H1 (cell line): Measurements from ENCODE around the gene CAST. TPM values are rescaled to one million over a fixed set of nuclear protein-coding genes. Genes with fewer than 3 reads are reported as not detected.

ENCODE experiments used
- CTCF ChIA-PET: fragments of 300-600 bp; sonication (Branson Sonifier 250); formaldehyde crosslinking; loops from one replicate; lab custom pipeline; 2021; ENCODE audit not compliant: partially characterized antibody; lab: Charles Lee
- POLR2A ChIA-PET: fragments of 300-600 bp; sonication (Branson Sonifier 250); formaldehyde crosslinking; loops from one replicate; lab custom pipeline; 2021; ENCODE audit warnings: inconsistent platforms; ENCODE audit not compliant: partially characterized antibody; lab: Charles Lee
- DNase-seq, 2 experiments: peaks; one replicate each; pipeline versions ENCODE4 v3.0.0 to v3.0.0-alpha.2; 2010 to 2022; ENCODE audit warnings: low spot score in 2 of 2, low read depth in 1 of 2, mixed read lengths in 1 of 2
- FAIRE-seq: peaks from 2 replicates; lab custom pipeline; 2011; peaks lifted over from hg19 to GRCh38; lab: Jason Lieb, UNC
- H2AFZ ChIP-seq: 2 replicates; pipeline ENCODE4 v1.8.1; 2012; ENCODE audit warnings: low read length, inconsistent platforms
- H2AK5ac ChIP-seq: 2 replicates; pipeline ENCODE4 v1.6.1; 2013; ENCODE audit warnings: low read depth, low read length
- H2BK120ac ChIP-seq: replicated peaks from 2 replicates; pipeline ENCODE3; 2013; ENCODE audit warnings: low read depth, low read length, inconsistent platforms
- H2BK12ac ChIP-seq: 2 replicates; pipeline ENCODE4 v1.6.1; 2013; ENCODE audit warnings: low read depth, low read length
- H2BK15ac ChIP-seq: 2 replicates; pipeline ENCODE4 v1.6.1; 2013; ENCODE audit warnings: low read length
- H2BK20ac ChIP-seq: 2 replicates; pipeline ENCODE4 v1.6.1; 2013; ENCODE audit warnings: low read length
- H2BK5ac ChIP-seq: 2 replicates; pipeline ENCODE4 v1.6.1; 2013; ENCODE audit warnings: low read depth, low read length
- H3K14ac ChIP-seq: 2 replicates; pipeline ENCODE4 v1.6.1; 2013; ENCODE audit warnings: inconsistent platforms; ENCODE audit not compliant: insufficient read length
- H3K18ac ChIP-seq: 2 replicates; pipeline ENCODE4 v1.6.1; 2013; ENCODE audit warnings: low read length; ENCODE audit errors: extremely low read depth
- H3K23ac ChIP-seq: 2 replicates; pipeline ENCODE4 v1.6.1; 2013; ENCODE audit warnings: inconsistent platforms; ENCODE audit not compliant: insufficient read length
- H3K23me2 ChIP-seq: 2 replicates; pipeline ENCODE4 v1.6.1; 2013; ENCODE audit warnings: low read depth, low read length
- H3K27ac ChIP-seq: 2 replicates; pipeline ENCODE4 v1.6.1; 2011; ENCODE audit warnings: low read depth, low read length, inconsistent platforms
- H3K27me3 ChIP-seq, 4 experiments: replicated peaks in 1 of 4; 1 replicate in 1 of 4; 2 replicates in 3 of 4; pipeline versions ENCODE4 v1.6.1 to v1.8.1; 2011 to 2013; ENCODE audit warnings: low read length in 3 of 4, mild to moderate bottlenecking in 3 of 4, inconsistent platforms in 2 of 4, mixed read lengths in 2 of 4, moderate library complexity in 1 of 4; ENCODE audit not compliant: control insufficient read depth in 3 of 4, insufficient read depth in 3 of 4; ENCODE audit errors: extremely low read depth in 1 of 4
- H3K36me3 ChIP-seq, 4 experiments: 2 replicates each; pipeline versions ENCODE4 v1.6.1 to v1.8.1; 2011 to 2013; ENCODE audit warnings: mild to moderate bottlenecking in 4 of 4, low read length in 3 of 4, moderate library complexity in 2 of 4, control low read depth in 1 of 4, inconsistent platforms in 1 of 4; ENCODE audit not compliant: insufficient read depth in 4 of 4, control insufficient read depth in 2 of 4
- H3K4ac ChIP-seq: replicated peaks from 2 replicates; pipeline ENCODE3; 2013; ENCODE audit warnings: low read length, low read depth, mixed read lengths, inconsistent platforms; ENCODE audit not compliant: insufficient read length
- H3K4me1 ChIP-seq, 4 experiments: replicated peaks in 1 of 4; 1 replicate in 1 of 4; 2 replicates in 3 of 4; pipeline versions ENCODE4 v1.6.1 to v1.8.1; 2011 to 2013; ENCODE audit warnings: low read length in 3 of 4, inconsistent platforms in 2 of 4, mixed read lengths in 1 of 4; ENCODE audit not compliant: insufficient read depth in 4 of 4, control insufficient read depth in 3 of 4
- H3K4me2 ChIP-seq, 2 experiments: 2 replicates each; pipeline versions ENCODE4 v1.6.1 to v1.8.1; 2011 to 2013; ENCODE audit warnings: low read depth in 2 of 2, low read length in 2 of 2, control low read depth in 1 of 2, inconsistent platforms in 1 of 2, mild to moderate bottlenecking in 1 of 2; ENCODE audit not compliant: insufficient read depth in 1 of 2
- H3K4me3 ChIP-seq, 4 experiments: fragments of 200-600, 300-600 bp in 1 of 4; sonication (generic), shearing (Covaris generic), sonication (Bioruptor Twin) in 1 of 4; 2 replicates each; pipeline versions ENCODE4 v1.5.1 to v1.8.1; 2011 to 2016; ENCODE audit warnings: low read length in 4 of 4, low read depth in 3 of 4, control low read depth in 2 of 4, inconsistent platforms in 2 of 4, mild to moderate bottlenecking in 2 of 4, mixed read lengths in 1 of 4, moderate library complexity in 1 of 4; ENCODE audit not compliant: insufficient read depth in 2 of 4; ENCODE audit errors: extremely low read depth in 1 of 4
- H3K56ac ChIP-seq: replicated peaks from 2 replicates; pipeline ENCODE3; 2013; ENCODE audit warnings: low read depth, mild to moderate bottlenecking, mixed read lengths, low read length, inconsistent platforms; ENCODE audit not compliant: insufficient read length
- H3K79me1 ChIP-seq: 2 replicates; pipeline ENCODE4 v1.6.1; 2013; ENCODE audit warnings: low read depth, low read length, control low read depth
- H3K79me2 ChIP-seq, 2 experiments: 2 replicates each; pipeline versions ENCODE4 v1.6.1 to v1.8.1; 2012 to 2013; ENCODE audit warnings: low read length in 2 of 2, mild to moderate bottlenecking in 2 of 2, inconsistent platforms in 1 of 2; ENCODE audit not compliant: insufficient read depth in 2 of 2, control insufficient read depth in 1 of 2
- H3K9ac ChIP-seq, 4 experiments: replicated peaks in 1 of 4; 1 replicate in 1 of 4; 2 replicates in 3 of 4; pipeline versions ENCODE4 v1.6.1 to v1.8.1; 2011 to 2013; ENCODE audit warnings: low read depth in 3 of 4, low read length in 3 of 4, control low read depth in 2 of 4, mild to moderate bottlenecking in 2 of 4, moderate library complexity in 2 of 4, inconsistent platforms in 1 of 4; ENCODE audit errors: extremely low read depth in 1 of 4
- H3K9me3 ChIP-seq, 2 experiments: 2 replicates each; pipeline versions ENCODE4 v1.6.1 to v1.8.1; 2012 to 2013; ENCODE audit warnings: mild to moderate bottlenecking in 2 of 2, moderate library complexity in 2 of 2, control low read depth in 1 of 2, inconsistent platforms in 1 of 2, low read depth in 1 of 2, low read length in 1 of 2, mixed read lengths in 1 of 2; ENCODE audit not compliant: insufficient read depth in 2 of 2
- H4K20me1 ChIP-seq, 2 experiments: replicated peaks in 1 of 2; 2 replicates each; pipeline versions ENCODE3 to v1.8.1; 2011 to 2013; ENCODE audit warnings: inconsistent platforms in 2 of 2, low read length in 2 of 2, mild to moderate bottlenecking in 1 of 2; ENCODE audit not compliant: insufficient read depth in 2 of 2, control insufficient read depth in 1 of 2
- H4K5ac ChIP-seq: 2 replicates; pipeline ENCODE4 v1.6.1; 2013; ENCODE audit warnings: low read length, low read depth, mixed read lengths, inconsistent platforms; ENCODE audit not compliant: insufficient read length
- H4K8ac ChIP-seq: 2 replicates; pipeline ENCODE4 v1.8.0; 2013; ENCODE audit warnings: mild to moderate bottlenecking, moderate library complexity, low read length, inconsistent platforms; ENCODE audit not compliant: insufficient read depth; ENCODE audit errors: extremely low read depth
- H4K91ac ChIP-seq: replicated peaks from 2 replicates; pipeline ENCODE3; 2013; ENCODE audit warnings: low read length, mixed read lengths, inconsistent platforms; ENCODE audit not compliant: insufficient read length
- JUND ChIP-seq: IDR thresholded peaks from 2 replicates; pipeline ENCODE4 v1.6.1; 2011; ENCODE audit warnings: mild to moderate bottlenecking, improper control_type of control experiment, low read length
- RFX5 ChIP-seq: IDR thresholded peaks from 2 replicates; pipeline ENCODE4 v1.6.1; 2011; ENCODE audit warnings: low read depth, low read length, improper control_type of control experiment, borderline replicate concordance
- SP1 ChIP-seq: IDR thresholded peaks from 2 replicates; pipeline ENCODE4 v1.6.1; 2011; ENCODE audit warnings: low read depth, low read length
- WGBS, 2 experiments: shearing (Covaris generic) in 1 of 2; methylation state at CpG; one replicate each; pipeline versions ENCODE4 v1.1.6 to v1.1.7; 2013 to 2015; ENCODE audit warnings: low lambda C conversion rate in 2 of 2, mixed read lengths in 2 of 2, inconsistent platforms in 1 of 2, low coverage in 1 of 2, missing lambda C conversion rate in 1 of 2; ENCODE audit not compliant: insufficient replicate concordance in 2 of 2, insufficient coverage in 1 of 2, insufficient read length in 1 of 2; ENCODE audit errors: extremely low coverage in 1 of 2, missing lambda C conversion rate in 1 of 2; 5-methylcytosine and 5-hydroxymethylcytosine counted together
- polyA plus RNA-seq, 7 experiments: library from polyadenylated mRNA; depleted of rRNA in 3 of 7; stranded (reverse) in 5 of 7; unstranded in 2 of 7; fragments of >200 nt in 5 of 7; fragments of 200-250 nt in 2 of 7; gene quantifications; 1 replicate in 5 of 7; 2 replicates in 1 of 7; 4 replicates in 1 of 7; pipeline versions ENCODE4 v1.2.1 to v1.2.3, GENCODE V29; 2011 to 2013; ENCODE audit warnings: missing spikeins in 2 of 7, mixed read lengths in 2 of 7
- total RNA-seq: library from RNA; stranded (reverse); fragmentation: NEBNext Ultra II Directional; extraction: Animal tissue kit (Norgen Biotek cat#: 25700); gene quantifications from 2 replicates; pipeline ENCODE4 v1.2.1, GENCODE V29; 2021
- TF ChIP-seq, protein P1 (sequence below): IDR thresholded peaks from 2 replicates; pipeline ENCODE4 v1.6.1; 2012; ENCODE audit warnings: inconsistent platforms

The CAST gene
- total and polyA plus RNA-seq, 2 of the 8 experiments (the other 6 are each of a cell fraction or from before 2014, with no cell fraction given): 9.0 to 48.2 TPM

DNA sequence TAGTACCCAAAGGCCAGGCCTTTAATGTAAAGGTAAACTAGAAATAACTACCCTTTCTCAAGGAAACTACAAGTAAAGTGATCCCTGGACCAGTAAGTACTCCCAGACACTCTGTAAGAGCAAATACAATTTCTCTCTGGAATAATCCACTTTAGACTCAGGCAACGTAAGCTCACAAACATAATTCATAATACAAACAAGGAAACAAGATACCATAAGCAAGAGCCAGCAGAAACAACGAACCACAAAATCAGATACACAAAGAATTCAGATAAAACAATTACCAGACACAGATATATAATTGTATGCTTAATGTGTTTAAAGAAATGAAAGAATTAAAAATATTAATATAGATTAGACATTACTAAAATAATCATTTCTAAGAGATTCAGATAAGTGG is 133.4 kb downstream of the CAST start:
- Histone ChIP-seq H3K23me2 (no peaks in the 10 kb centered on the region), H4K20me1 (no peaks in the 10 kb centered on the region), H3K23ac (no peak overlapping the region), H3K4me2 (no peak overlapping the region), H2BK120ac (no peak overlapping the region), H3K4ac (no peak overlapping the region), H3K27ac (no peak overlapping the region), H3K79me1 (no peaks in the 10 kb centered on the region), H4K5ac (no peak overlapping the region), H3K9me3 (no peaks in the 10 kb centered on the region), H2BK12ac (no peak overlapping the region), H3K4me3 (no peak overlapping the region), H3K14ac (no peak overlapping the region), H3K27me3 (no peaks in the 10 kb centered on the region), H3K36me3 (peaks cover 0 to 9% (median 0%) of the 10 kb centered on the region in 4 experiments; a peak in 3 of 8 replicates), H2AK5ac (no peak overlapping the region), H3K9ac (no peak overlapping the region), H2BK5ac (no peak overlapping the region), H2BK20ac (no peak overlapping the region), H3K79me2 (no peaks in the 10 kb centered on the region), H3K18ac (no peak overlapping the region), H3K56ac (no peak overlapping the region), H2BK15ac (no peak overlapping the region), H4K8ac (no peak overlapping the region), H2AFZ (no peak overlapping the region), H3K4me1 (peaks cover 0 to 14% (median 7%) of the 10 kb centered on the region in 4 experiments; a peak in 3 of 7 replicates), H4K91ac (no peak overlapping the region)
- WGBS, 2 experiments: 89% methylated on average over 2 of the region's 2 CpGs; no CpG with 5 or more reads in 1 of the 2 experiments
- TF ChIP-seq, protein P1, sequence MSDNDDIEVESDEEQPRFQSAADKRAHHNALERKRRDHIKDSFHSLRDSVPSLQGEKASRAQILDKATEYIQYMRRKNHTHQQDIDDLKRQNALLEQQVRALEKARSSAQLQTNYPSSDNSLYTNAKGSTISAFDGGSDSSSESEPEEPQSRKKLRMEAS: no peak
- TF ChIP-seq RFX5 (no peak), SP1 (no peak), JUND (no peak)
- DNase-seq: no peak
- no peak for FAIRE-seq
- ChIA-PET POLR2A (no interaction called here), CTCF (interaction anchor here (1.4 kb wide), 1 partner anchor 27 kb away, joined by 5 read pairs; no protein-coding TSS in a partner anchor)
